Activated naive CD8-positive, alpha-beta T cell treated with anti-CD3 and anti-CD28 coated beads, Interleukin-2, amount 50 U/mL, for 24 hours (primary cell): ENCODE results near the gene GALR3.
"Not testable (repeated sequence)": the region's sequence is repeated elsewhere in the genome, so short reads cannot be mapped to it uniquely, and the experiment has no call there.

ENCODE experiments used
- ATAC-seq: fragments of 150-1000 bp; cut with Tn5 transposase; one replicate; pipeline ENCODE4 v1.10.0; 2021
- DNase-seq: peaks from one replicate; pipeline ENCODE4 v3.0.0; 2021
- H3K27ac Mint-ChIP-seq: one replicate; pipeline ENCODE4 v1.8.0; 2021; ENCODE audit warnings: mild to moderate bottlenecking, mixed read lengths
- H3K27me3 Mint-ChIP-seq: one replicate; pipeline ENCODE4 v1.8.0; 2021; ENCODE audit warnings: mixed read lengths
- H3K36me3 Mint-ChIP-seq: one replicate; pipeline ENCODE4 v1.8.0; 2021; ENCODE audit warnings: low read depth, mixed read lengths
- H3K4me1 Mint-ChIP-seq: one replicate; pipeline ENCODE4 v1.8.0; 2021; ENCODE audit warnings: mixed read lengths
- H3K4me3 Mint-ChIP-seq: one replicate; pipeline ENCODE4 v1.8.0; 2021; ENCODE audit warnings: mild to moderate bottlenecking, moderate library complexity, mixed read lengths
- H3K9me3 Mint-ChIP-seq: one replicate; pipeline ENCODE4 v1.8.0; 2021; ENCODE audit warnings: mixed read lengths

The GALR3 gene

DNA sequence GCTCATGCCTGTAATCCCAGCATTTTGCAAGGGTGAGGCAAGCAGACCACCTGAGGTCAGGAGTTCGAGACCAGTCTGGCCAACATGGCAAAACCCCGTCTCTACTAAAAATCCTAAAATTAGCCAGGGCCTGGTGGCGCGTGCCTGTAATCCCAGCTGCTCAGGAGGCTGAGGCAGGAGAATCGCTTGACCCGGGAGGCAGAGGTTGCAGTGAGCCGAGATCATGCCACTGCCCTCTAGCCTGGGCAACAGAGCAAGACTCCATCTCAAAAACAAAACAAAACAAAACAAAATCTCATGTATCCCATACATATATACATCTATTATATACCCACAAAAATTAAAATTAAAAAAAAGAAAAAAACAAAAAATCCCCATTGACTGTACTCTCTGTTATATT lies 25.9 kb upstream of the GALR3 start:
- H3K9me3 Mint-ChIP-seq, DNase-seq, H3K4me1 Mint-ChIP-seq, H3K27ac Mint-ChIP-seq, ATAC-seq, H3K4me3 Mint-ChIP-seq, H3K36me3 Mint-ChIP-seq: not testable (repeated sequence)
- H3K27me3 Mint-ChIP-seq: peaks cover 15% of the 10 kb centered on the region

DNA sequence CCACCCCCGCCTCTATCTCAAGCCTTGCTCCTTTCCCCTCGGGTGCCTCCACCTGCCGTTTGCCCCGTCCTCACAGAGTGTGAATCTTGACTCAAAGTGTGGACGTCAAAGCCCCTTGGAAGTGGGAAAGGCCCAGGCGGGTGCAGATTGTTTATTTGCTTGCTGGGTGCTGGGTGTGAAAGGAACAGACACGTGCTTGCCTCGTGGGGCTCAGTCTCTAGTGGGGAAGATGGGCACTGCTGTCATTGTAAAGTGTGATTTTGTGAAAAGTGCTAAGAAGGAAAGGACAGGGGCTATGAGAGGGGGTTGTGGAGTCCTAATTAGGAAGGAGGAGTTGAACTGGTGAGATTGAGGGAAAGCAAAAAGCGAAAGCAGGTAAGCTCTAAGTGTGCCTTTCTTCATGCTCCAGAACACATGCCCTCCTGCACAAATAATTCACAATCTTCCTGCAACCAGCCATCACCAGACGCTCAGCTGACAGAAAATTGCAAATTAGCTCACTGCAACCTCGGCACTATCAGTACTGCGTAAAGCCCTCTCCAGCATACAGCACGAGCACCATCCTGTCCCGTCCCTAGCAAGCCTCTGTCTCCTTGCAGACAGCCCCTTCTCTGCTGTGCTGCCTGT lies 25.2 kb upstream of the GALR3 start:
- H3K9me3 Mint-ChIP-seq: no peaks in the 10 kb centered on the region
- DNase-seq (no peak), ATAC-seq (no peak)
- H3K36me3 Mint-ChIP-seq: no peaks in the 10 kb centered on the region
- no peak overlapping the region for H3K27ac Mint-ChIP-seq
- H3K4me1 Mint-ChIP-seq: peaks cover 6% of the 10 kb centered on the region
- peaks cover 19% of the 10 kb centered on the region for H3K27me3 Mint-ChIP-seq
- H3K4me3 Mint-ChIP-seq: no peak overlapping the region

DNA sequence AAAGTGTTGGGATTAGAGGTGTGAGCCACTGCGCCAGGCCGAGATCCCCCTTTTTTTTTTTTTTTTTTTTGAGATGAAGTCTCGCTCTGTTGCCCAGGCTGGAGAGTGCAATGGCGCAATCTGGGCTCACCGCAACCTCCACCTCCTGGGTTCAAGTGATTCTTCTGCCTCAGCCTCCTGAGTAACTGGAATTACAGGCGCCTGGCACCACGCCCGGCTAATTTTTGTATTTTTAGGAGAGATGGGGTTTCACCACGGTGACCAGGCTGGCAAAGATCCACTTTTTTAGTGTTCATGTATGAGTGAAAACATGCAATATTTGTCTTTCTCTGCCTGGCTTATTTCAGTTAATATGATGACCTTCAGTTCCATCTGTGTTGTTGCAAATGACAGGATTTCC lies 23.2 kb upstream of the GALR3 start:
- H3K36me3 Mint-ChIP-seq, H3K4me3 Mint-ChIP-seq, H3K27ac Mint-ChIP-seq, ATAC-seq, DNase-seq, H3K9me3 Mint-ChIP-seq: not testable (repeated sequence)
- H3K27me3 Mint-ChIP-seq: peaks cover 31% of the 10 kb centered on the region
- H3K4me1 Mint-ChIP-seq: peaks cover 16% of the 10 kb centered on the region

DNA sequence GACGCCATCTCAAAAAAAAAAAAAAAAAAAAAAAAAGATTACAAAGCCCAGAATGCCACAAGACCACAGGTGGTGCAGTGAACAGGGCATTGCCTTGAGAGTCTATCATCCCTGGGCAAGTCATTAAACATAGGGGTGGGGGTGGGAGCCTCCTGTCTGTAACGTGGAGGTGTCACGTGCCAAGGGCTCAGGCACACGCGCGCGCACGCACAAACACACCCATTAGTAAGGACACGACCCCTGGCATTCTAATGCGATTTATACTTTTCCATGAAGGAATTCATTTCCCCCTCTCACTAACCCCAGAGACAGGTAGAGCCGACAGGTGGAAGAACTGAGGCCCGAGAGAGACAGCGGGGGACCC lies 21.3 kb upstream of the GALR3 start:
- H3K4me3 Mint-ChIP-seq: no peak overlapping the region
- ATAC-seq (no peak), DNase-seq (no peak)
- peaks cover 49% of the 10 kb centered on the region for H3K27me3 Mint-ChIP-seq
- peaks cover 25% of the 10 kb centered on the region for H3K4me1 Mint-ChIP-seq
- no peaks in the 10 kb centered on the region for H3K36me3 Mint-ChIP-seq
- H3K27ac Mint-ChIP-seq: no peak overlapping the region
- H3K9me3 Mint-ChIP-seq: no peaks in the 10 kb centered on the region

DNA sequence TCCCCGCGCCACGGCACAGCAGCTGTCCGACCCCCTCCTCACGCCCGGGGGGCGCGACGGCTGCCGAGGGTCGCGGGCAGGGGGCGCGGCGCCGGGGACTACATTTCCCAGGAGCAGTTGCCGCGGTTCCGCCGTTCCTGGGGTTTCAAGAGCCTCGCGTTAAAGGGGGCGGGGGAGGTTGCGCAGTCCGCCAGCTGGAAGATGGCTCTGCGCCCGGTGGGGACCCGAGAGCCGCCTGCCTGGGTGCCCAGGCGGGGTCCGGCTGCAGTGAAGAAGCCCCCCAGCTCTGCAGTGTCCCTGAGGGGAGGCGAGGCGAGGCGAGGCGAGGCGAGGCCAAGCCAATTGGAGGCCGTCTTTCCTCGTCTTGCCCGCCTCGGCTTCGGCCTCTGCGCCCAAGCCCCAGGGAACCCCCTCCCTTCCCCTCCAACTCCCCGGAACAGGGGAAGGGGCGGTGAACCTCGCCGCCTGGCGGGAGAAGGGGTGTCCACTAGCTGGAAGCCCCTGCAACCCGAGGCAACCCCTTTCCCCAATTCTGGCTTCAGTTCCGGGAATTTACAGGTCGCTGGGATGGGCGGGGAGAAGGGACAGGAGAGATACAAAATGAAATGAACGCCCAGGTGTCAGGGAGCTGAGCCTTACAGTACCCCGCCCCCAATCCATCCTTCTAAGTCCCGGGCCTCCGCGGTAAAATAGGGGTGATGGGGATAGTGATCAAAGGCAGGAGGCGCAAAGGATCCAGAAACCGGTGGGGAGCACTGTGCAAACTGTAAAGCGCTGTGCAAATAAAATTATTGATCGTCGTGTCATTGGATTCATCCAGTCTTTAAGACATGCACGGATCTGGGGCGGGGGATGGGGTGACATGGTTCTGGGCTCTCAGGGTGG lies 20.6 kb upstream of the GALR3 start:
- H3K9me3 Mint-ChIP-seq: no peaks in the 10 kb centered on the region
- H3K27ac Mint-ChIP-seq: no peak overlapping the region
- ATAC-seq (no peak), DNase-seq (peak; percentile 23)
- peak overlapping the region; percentile 47 for H3K4me3 Mint-ChIP-seq
- H3K27me3 Mint-ChIP-seq: peaks cover 54% of the 10 kb centered on the region
- peaks cover 31% of the 10 kb centered on the region for H3K4me1 Mint-ChIP-seq
- no peaks in the 10 kb centered on the region for H3K36me3 Mint-ChIP-seq

DNA sequence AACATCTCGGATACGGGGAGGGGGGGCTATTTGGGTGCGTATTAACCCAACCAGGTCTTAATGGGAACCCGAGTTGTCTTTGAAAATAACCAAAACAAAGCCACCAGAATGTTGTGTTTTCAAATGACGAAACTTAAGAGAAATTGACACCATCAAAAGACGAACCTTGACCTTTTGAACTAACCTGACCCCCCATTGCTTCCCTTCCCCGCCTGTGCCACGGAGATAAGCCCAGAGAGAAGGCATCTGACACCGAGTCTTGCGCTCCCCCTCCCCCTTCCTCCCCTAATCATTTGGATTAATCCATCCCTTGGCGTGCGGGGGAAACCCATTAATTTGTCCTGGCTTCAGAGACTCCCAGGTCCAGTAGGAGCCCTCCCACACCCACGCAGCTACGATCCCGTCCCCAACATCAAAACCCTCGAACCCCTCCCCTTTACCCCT lies 20.0 kb upstream of the GALR3 start:
- Mint-ChIP-seq H3K27me3 (peaks cover 58% of the 10 kb centered on the region), H3K4me3 (peak overlapping the region; percentile 47), H3K4me1 (peaks cover 34% of the 10 kb centered on the region), H3K36me3 (no peaks in the 10 kb centered on the region), H3K27ac (no peak overlapping the region), H3K9me3 (no peaks in the 10 kb centered on the region)
- no peak for DNase-seq
- ATAC-seq: no peak

DNA sequence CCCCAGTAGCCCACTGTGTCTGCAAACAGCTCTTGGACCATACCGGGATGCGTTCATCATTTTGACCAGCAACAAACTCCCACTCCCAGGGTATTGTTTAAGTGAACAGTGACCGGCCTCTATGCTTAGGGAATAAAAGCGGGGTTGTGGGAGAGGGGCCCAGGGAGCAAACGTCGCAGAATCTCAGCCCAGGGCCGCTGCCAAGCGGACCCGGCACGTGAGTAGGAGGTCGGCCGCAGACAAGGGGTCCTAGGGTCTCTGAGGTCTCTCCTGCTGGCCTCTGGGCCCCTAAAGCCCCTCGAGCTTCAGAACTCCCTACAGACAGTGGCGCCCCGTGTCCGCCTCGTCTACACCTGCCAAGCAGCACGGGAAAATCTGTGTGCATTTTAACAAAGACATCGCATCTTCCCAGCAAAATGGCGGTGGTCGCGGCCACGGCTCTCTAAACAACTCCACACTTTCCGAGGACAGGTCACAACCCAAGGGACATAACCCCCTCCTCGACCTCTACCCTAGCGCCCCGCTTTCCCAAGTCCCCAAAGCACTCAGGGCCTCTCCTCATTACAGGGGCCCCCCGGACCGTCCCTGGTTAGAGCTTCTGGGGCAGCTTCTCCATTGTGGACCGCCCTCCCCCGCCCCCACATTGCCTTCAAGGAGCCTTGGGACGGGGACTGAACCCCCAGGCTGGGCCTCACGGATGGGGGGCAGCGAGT lies 19.4 kb upstream of the GALR3 start:
- no peaks in the 10 kb centered on the region for H3K36me3 Mint-ChIP-seq
- H3K4me3 Mint-ChIP-seq: peak overlapping the region; percentile 22
- peaks cover 63% of the 10 kb centered on the region for H3K27me3 Mint-ChIP-seq
- ATAC-seq: no peak
- no peak overlapping the region for H3K27ac Mint-ChIP-seq
- no peaks in the 10 kb centered on the region for H3K9me3 Mint-ChIP-seq
- H3K4me1 Mint-ChIP-seq: peaks cover 38% of the 10 kb centered on the region
- no peak for DNase-seq

DNA sequence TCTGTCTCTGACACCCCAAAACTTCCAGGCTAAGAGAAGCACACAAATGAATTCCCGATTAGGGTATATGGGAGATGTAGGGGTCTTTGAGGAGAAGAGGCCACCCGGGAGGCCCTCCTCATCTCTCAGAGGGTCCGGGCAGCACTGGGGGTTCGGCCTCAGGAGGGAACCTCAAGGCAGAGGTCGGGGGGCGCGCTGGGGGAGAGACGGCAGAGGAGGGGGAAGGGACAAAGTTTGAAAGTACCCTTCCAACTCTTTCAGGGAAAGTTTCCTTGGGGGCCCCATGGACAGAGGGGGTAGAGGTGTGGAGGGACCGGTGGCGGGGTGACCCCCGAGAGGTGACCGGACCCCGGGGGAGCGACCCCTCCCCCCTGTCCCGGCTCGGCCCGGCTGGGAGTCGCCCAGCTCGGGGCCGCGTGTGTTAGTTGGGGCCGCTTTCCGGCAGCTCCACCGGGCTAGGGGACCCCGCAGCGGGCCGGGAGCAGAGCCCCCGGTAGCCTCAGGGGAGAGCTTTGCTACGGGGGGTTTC lies 18.8 kb upstream of the GALR3 start:
- Mint-ChIP-seq H3K27me3 (peaks cover 64% of the 10 kb centered on the region), H3K4me1 (peaks cover 40% of the 10 kb centered on the region), H3K27ac (no peak overlapping the region), H3K4me3 (peak overlapping the region; percentile 22), H3K9me3 (no peaks in the 10 kb centered on the region), H3K36me3 (no peaks in the 10 kb centered on the region)
- no peak for ATAC-seq
- no peak for DNase-seq

DNA sequence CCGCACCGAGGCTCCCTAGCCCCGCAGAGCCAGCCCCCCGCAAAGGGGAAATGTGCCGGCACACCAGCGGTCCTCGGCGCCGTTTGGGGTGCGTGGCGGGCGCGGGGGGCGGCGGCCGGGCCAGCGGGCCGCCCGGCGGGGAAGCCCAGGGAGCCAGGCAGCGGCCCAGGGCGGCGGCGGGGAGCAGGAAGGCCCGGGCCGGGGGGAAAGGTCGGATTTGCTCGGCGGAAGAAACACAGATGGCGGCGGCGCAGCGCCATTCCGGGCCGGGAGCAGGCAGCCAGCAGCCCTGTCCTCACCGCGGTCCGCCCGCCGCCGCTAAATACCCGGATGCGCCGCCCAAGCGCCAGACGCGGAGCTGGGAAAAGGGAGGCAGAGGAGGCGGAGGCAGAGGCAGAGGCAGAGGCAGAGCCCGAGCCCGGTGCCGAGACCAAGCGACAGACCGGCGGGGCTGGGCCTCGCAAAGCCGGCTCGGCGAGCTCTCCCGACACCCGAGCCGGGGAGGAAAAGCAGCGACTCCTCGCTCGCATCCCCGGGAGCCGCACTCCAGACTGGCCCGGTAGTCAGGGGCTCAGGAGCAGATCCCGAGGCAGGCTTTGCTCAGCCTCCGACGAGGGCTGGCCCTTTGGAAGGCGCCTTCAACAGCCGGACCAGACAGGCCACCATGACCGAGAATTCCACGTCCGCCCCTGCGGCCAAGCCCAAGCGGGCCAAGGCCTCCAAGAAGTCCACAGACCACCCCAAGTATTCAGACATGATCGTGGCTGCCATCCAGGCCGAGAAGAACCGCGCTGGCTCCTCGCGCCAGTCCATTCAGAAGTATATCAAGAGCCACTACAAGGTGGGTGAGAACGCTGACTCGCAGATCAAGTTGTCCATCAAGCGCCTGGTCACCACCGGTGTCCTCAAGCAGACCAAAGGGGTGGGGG lies 18.0 kb upstream of the GALR3 start:
- H3K4me3 Mint-ChIP-seq: peak overlapping the region; percentile 63
- H3K27me3 Mint-ChIP-seq: peaks cover 65% of the 10 kb centered on the region
- ATAC-seq: peak; percentile 25
- no peaks in the 10 kb centered on the region for H3K36me3 Mint-ChIP-seq
- H3K9me3 Mint-ChIP-seq: no peaks in the 10 kb centered on the region
- H3K27ac Mint-ChIP-seq: no peak overlapping the region
- H3K4me1 Mint-ChIP-seq: peaks cover 40% of the 10 kb centered on the region
- peak; percentile 79 for DNase-seq

DNA sequence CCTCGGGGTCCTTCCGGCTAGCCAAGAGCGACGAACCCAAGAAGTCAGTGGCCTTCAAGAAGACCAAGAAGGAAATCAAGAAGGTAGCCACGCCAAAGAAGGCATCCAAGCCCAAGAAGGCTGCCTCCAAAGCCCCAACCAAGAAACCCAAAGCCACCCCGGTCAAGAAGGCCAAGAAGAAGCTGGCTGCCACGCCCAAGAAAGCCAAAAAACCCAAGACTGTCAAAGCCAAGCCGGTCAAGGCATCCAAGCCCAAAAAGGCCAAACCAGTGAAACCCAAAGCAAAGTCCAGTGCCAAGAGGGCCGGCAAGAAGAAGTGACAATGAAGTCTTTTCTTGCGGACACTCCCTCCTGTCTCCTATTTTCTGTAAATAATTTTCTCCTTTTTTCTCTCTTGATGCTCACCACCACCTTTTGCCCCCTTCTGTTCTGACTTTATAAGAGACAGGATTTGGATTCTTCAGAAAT lies 17.3 kb upstream of the GALR3 start:
- H3K27me3 Mint-ChIP-seq: peaks cover 62% of the 10 kb centered on the region
- DNase-seq (no peak), ATAC-seq (no peak)
- H3K9me3 Mint-ChIP-seq: no peaks in the 10 kb centered on the region
- H3K36me3 Mint-ChIP-seq: no peaks in the 10 kb centered on the region
- H3K27ac Mint-ChIP-seq: no peak overlapping the region
- H3K4me3 Mint-ChIP-seq: peak overlapping the region; percentile 63
- peaks cover 40% of the 10 kb centered on the region for H3K4me1 Mint-ChIP-seq

DNA sequence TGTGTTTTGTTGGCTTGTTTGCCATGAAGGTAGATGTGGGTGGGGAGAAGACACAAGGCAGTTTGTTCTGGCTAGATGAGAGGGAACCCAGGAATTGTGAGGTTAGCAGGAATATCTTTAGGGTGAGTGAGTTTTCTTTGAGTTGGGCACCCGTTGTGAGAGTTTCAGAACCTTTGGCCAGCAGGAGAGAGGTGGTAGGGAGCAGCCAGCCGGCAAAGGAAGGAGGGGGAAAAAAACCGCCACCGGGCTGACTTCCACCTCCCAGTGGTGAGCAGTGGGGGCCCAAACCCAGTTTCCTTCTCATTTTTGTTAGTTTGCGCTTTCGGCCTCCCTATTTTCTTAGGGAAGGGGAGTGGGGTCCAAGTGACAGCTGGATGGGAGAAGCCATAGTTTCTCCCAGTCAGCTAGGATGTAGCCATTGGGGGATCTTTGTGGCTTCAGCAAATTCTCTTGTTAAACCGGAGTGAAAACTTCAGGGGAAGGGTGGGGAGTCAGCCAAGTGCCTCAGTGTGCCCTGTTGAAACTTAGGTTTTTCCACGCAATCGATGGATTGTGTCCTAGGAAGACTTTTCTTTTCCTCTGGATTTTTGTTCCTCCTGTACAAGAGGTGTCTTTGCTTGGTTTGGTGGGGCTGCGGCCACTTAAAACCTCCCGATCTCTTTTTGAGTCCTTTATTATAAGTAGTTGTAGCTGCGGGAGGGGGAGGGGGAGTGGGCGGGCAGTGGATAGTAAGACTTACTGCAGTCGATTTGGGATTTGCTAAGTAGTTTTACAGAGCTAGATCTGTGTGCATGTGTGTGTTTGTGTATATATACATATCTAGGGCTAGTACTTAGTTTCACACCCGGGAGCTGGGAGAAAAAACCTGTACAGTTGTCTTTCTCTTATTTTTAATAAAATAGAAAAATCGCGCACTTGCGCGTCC lies 16.5 kb upstream of the GALR3 start:
- Mint-ChIP-seq H3K4me1 (peaks cover 40% of the 10 kb centered on the region), H3K4me3 (peak overlapping the region; percentile 63), H3K27ac (no peak overlapping the region), H3K9me3 (no peaks in the 10 kb centered on the region), H3K27me3 (peaks cover 61% of the 10 kb centered on the region), H3K36me3 (no peaks in the 10 kb centered on the region)
- no peak for ATAC-seq
- no peak for DNase-seq

DNA sequence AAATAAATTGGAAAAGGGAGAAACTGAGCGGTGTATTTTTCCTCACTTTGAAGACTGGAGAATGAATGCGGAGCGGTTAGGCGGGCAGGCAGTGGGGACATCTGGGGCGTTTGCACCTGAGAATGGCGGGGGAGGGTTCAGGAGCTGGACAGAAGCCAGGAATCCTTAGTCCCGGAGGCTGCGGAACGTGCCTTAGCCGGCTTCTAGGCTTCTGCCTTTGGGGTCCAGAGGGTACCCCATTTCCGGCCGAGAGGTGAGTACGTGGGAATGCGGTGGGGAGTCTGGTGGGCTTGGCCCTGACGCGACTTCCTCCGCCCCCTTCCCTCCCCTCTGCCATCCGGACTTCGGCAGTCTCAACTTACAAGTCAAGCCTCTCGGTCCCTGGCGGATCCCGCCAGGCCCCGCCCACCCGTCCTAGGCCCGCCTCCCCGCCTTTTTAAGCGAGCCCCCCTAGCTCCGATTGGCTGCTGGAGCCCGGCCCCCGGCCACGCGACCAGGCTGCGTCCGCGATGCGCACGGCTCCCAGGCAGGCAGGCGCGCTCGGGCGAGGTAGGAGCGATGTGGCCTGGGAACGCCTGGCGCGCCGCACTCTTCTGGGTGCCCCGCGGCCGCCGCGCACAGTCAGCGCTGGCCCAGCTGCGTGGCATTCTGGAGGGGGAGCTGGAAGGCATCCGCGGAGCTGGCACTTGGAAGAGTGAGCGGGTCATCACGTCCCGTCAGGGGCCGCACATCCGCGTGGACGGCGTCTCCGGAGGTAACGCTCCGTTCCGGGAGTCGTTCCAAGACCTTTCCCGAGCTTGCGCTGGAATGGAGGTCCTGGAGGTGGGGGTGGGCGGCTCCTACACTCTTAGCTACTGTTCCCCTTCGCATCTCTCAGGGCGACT lies 15.5 kb upstream of the GALR3 start, which contains the start of gene GCAT:
TSS of gene GCAT (plus strand) at position 525 of the 884 bp plus-strand sequence. CDS start at position 559, 34 bp downstream.
- Mint-ChIP-seq H3K9me3 (no peaks in the 10 kb centered on the region), H3K4me3 (peak within 1 kb of the TSS; percentile 78), H3K36me3 (no peaks in the 10 kb centered on the region), H3K27ac (no peak within 1 kb of the TSS), H3K4me1 (peaks cover 38% of the 10 kb centered on the region), H3K27me3 (peaks cover 59% of the 10 kb centered on the region)
- peak; percentile 93 for DNase-seq
- ATAC-seq: peak; percentile 95
